ENCODE data around the gene DGCR8.
A peak's percentile ranks its signal among the peaks of the same experiment; 100 is the strongest.

DGCR8 gene

DNA sequence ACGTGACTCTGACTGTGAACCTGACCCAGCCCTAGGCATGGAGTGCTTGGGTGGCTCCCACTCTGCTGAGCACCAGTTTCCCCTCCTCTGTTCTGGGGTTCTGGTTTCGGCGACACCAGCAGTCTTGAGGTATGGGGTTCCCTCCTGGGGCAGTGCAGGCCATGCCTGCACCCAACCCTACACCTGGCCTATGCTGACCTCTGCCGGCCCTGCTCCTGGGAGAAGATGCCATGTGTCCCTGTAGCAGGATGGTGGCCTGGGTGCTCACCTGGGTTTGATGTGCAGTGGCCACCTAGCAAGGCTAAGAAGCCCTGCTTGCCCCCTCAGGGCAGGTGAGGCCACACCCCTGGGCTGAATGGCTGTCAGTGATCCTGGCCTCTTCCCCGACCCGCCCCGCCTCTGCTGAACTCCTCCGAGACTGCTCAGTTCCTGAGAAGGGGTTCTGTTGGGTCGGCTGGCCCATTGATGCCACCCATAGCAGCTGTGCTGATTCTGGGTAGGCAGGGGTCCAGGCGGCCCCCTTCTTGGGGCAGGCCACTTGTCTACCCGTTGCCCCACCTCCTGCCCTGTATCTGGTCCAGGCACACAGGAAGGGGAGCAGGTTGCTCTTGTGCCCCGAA is 54.0 kb downstream of the DGCR8 start:
- ATAC-seq: no peak
- H3K4me3 Mint-ChIP-seq: peak overlapping the region; percentile 74
- no peak for DNase-seq
- no peak overlapping the region for H3K27ac Mint-ChIP-seq
- no peaks in the 10 kb centered on the region for H3K9me3 Mint-ChIP-seq
- peaks cover 4% of the 10 kb centered on the region for H3K36me3 Mint-ChIP-seq (ENCODE audit: low read depth)
- no peaks in the 10 kb centered on the region for H3K27me3 Mint-ChIP-seq
- peaks cover 37% of the 10 kb centered on the region for H3K4me1 Mint-ChIP-seq

- ATAC-seq: no peak
- Mint-ChIP-seq H3K9me3 (no peaks in the 10 kb centered on the region), H3K27me3 (no peaks in the 10 kb centered on the region), H3K36me3 (ENCODE audit: low read depth) (peaks cover 4% of the 10 kb centered on the region), H3K4me1 (peaks cover 32% of the 10 kb centered on the region), H3K27ac (no peak overlapping the region), H3K4me3 (no peak overlapping the region)
- no peak for DNase-seq
Measured at GRCh38 chr22:20135265-20135664, 55.2 kb downstream of the DGCR8 start.

- DNase-seq: no peak
- H3K4me3 Mint-ChIP-seq: no peak overlapping the region
- no peak overlapping the region for H3K27ac Mint-ChIP-seq
- no peaks in the 10 kb centered on the region for H3K27me3 Mint-ChIP-seq
- H3K9me3 Mint-ChIP-seq: no peaks in the 10 kb centered on the region
- no peak for ATAC-seq
- H3K36me3 Mint-ChIP-seq (ENCODE audit: low read depth): peaks cover 4% of the 10 kb centered on the region
- peaks cover 32% of the 10 kb centered on the region for H3K4me1 Mint-ChIP-seq
Measured at GRCh38 chr22:20135806-20136602, 56.0 kb downstream of the DGCR8 start.

- DNase-seq (no peak), ATAC-seq (no peak)
- Mint-ChIP-seq H3K9me3 (no peaks in the 10 kb centered on the region), H3K36me3 (ENCODE audit: low read depth) (peaks cover 4% of the 10 kb centered on the region), H3K4me1 (peaks cover 32% of the 10 kb centered on the region), H3K4me3 (no peak overlapping the region), H3K27me3 (no peaks in the 10 kb centered on the region), H3K27ac (no peak overlapping the region)
Measured at GRCh38 chr22:20136603-20136873, 56.5 kb downstream of the DGCR8 start.

- Mint-ChIP-seq H3K36me3 (ENCODE audit: low read depth) (peaks cover 4% of the 10 kb centered on the region), H3K27ac (no peak overlapping the region), H3K27me3 (no peaks in the 10 kb centered on the region), H3K4me3 (no peak overlapping the region), H3K9me3 (no peaks in the 10 kb centered on the region), H3K4me1 (peaks cover 32% of the 10 kb centered on the region)
- ATAC-seq (no peak), DNase-seq (no peak)
Measured at GRCh38 chr22:20137113-20137512, 57.1 kb downstream of the DGCR8 start.

- no peaks in the 10 kb centered on the region for H3K27me3 Mint-ChIP-seq
- H3K4me1 Mint-ChIP-seq: peaks cover 28% of the 10 kb centered on the region
- DNase-seq (no peak), ATAC-seq (no peak)
- no peak overlapping the region for H3K4me3 Mint-ChIP-seq
- H3K9me3 Mint-ChIP-seq: no peaks in the 10 kb centered on the region
- H3K36me3 Mint-ChIP-seq (ENCODE audit: low read depth): peaks cover 4% of the 10 kb centered on the region
- no peak overlapping the region for H3K27ac Mint-ChIP-seq
Measured at GRCh38 chr22:20137671-20138416, 57.8 kb downstream of the DGCR8 start.

DNA sequence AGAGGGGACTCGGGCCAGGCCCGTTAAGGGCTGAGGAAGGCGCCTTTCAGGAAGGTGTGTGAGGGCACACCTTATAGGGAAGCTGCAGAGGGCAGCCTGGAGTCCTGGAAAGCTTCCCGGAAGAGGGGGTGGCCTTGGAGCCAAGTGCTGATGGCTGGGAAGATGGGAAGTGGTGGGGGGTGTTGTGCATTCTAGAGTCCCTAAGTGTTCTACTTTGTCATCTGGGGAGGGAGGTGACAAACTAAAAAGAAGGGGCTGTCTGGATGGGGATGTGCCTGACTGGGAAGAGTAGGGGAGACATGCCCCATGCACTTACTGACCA is 58.3 kb downstream of the DGCR8 start:
- no peak overlapping the region for H3K27ac Mint-ChIP-seq
- H3K4me1 Mint-ChIP-seq: peaks cover 24% of the 10 kb centered on the region
- H3K4me3 Mint-ChIP-seq: no peak overlapping the region
- peaks cover 4% of the 10 kb centered on the region for H3K36me3 Mint-ChIP-seq (ENCODE audit: low read depth)
- no peak for DNase-seq
- no peaks in the 10 kb centered on the region for H3K27me3 Mint-ChIP-seq
- no peaks in the 10 kb centered on the region for H3K9me3 Mint-ChIP-seq
- ATAC-seq: no peak

DNA sequence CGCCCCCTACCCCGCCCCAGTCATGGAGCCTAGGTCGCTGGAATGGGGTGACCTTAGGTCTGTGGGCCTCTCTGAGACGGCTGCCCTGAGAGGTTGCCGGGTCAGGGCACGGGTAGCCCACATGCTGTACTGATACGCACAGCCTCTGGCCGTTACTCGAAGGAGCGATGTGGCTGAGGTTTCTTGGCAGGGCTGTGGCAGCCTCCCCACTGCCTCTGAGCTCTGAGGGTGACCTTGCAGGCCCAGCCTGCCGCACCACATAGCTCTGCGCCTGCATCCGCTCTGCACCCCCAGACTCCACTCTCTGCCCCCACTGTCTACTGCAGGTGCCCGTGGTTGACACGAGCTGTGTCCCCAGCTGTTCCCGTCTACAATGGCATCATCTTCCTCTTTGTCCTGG is 58.8 kb downstream of the DGCR8 start:
- H3K4me1 Mint-ChIP-seq: peaks cover 19% of the 10 kb centered on the region
- H3K4me3 Mint-ChIP-seq: no peak overlapping the region
- no peak overlapping the region for H3K27ac Mint-ChIP-seq
- ATAC-seq: no peak
- H3K27me3 Mint-ChIP-seq: no peaks in the 10 kb centered on the region
- H3K36me3 Mint-ChIP-seq (ENCODE audit: low read depth): peaks cover 4% of the 10 kb centered on the region
- H3K9me3 Mint-ChIP-seq: no peaks in the 10 kb centered on the region
- DNase-seq: no peak

GRCh38 chr22:20139391-20140106 is 59.5 kb downstream of the DGCR8 start:
- Mint-ChIP-seq H3K9me3 (no peaks in the 10 kb centered on the region), H3K36me3 (ENCODE audit: low read depth) (peaks cover 4% of the 10 kb centered on the region), H3K27me3 (no peaks in the 10 kb centered on the region), H3K4me1 (peaks cover 16% of the 10 kb centered on the region), H3K27ac (no peak overlapping the region), H3K4me3 (no peak overlapping the region)
- no peak for ATAC-seq
- no peak for DNase-seq

- Mint-ChIP-seq H3K27ac (no peak overlapping the region), H3K4me1 (peaks cover 16% of the 10 kb centered on the region), H3K27me3 (no peaks in the 10 kb centered on the region), H3K36me3 (ENCODE audit: low read depth) (peaks cover 4% of the 10 kb centered on the region), H3K9me3 (no peaks in the 10 kb centered on the region), H3K4me3 (no peak overlapping the region)
- DNase-seq (no peak), ATAC-seq (no peak)
Measured at GRCh38 chr22:20140107-20140445, 60.0 kb downstream of the DGCR8 start.

DNA sequence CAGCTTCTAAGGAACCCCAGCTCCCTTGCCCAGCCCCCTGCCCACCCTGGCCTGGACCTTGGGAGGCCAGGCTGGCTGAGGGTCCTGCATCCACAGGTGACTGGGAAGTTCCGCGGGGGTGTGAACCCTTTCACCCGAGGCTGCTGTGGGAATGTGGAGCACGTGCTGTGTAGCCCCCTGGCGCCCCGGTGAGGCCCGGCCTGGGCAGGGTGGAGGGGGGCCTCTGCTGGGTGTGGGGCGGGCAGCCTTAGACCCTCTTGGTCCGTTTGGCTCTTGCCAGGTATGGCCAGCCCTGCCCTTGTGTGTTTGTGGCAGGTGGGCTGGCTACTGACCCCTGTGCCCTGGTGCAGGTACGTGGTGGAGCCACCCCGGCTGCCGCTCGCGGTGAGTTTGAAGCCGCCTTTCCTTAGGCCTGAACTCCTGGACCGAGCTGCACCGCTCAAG is 60.5 kb downstream of the DGCR8 start:
- Mint-ChIP-seq H3K4me1 (peaks cover 12% of the 10 kb centered on the region), H3K27ac (no peak overlapping the region), H3K36me3 (ENCODE audit: low read depth) (peaks cover 4% of the 10 kb centered on the region), H3K9me3 (no peaks in the 10 kb centered on the region), H3K4me3 (no peak overlapping the region), H3K27me3 (no peaks in the 10 kb centered on the region)
- no peak for DNase-seq
- no peak for ATAC-seq

DNA sequence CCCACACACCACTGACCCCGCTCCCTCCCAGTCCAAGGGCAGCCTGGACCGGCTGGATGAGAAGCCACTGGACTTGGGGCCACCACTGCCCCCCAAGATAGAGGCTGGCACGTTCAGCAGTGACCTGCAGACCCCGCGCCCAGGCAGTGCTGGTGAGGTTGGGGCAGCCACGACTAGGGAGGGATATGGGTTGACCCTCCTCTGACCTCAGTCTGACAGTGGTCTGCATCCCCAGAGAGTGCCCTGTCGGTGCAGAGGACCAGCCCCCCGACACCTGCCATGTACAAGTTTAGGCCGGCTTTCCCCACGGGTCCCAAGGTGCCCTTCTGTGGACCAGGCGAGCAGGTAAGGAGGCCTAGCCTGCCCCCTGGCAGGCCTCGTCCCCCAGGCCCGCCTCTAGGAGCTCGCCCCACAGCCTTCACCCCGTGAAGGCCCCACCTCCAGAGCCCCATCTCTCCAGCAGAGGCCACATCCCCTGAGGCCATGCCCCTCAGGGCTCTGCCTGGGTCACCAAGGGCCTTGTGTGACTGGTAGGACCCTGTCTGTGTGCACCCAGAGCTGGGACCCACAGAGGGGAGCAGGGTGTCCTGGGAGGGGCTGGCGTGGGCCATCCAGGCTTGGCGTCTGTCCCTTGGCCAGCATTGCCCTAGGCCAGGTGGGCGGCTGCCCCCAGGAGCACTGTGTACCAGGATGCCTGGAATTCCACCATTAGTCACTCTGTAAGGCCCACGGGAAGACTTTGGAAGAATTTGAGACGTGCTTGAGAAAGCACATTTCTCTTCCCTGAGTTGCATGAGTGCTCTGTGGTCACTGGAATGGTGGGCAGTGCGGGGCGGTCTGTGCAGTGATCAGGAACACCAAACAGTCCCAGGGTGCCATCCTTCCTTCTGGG is 61.4 kb downstream of the DGCR8 start:
- Mint-ChIP-seq H3K9me3 (no peaks in the 10 kb centered on the region), H3K27ac (no peak overlapping the region), H3K4me3 (no peak overlapping the region), H3K27me3 (no peaks in the 10 kb centered on the region), H3K4me1 (peaks cover 10% of the 10 kb centered on the region), H3K36me3 (ENCODE audit: low read depth) (peaks cover 1% of the 10 kb centered on the region)
- DNase-seq (no peak), ATAC-seq (no peak)

- Mint-ChIP-seq H3K4me1 (peaks cover 7% of the 10 kb centered on the region), H3K27me3 (no peaks in the 10 kb centered on the region), H3K36me3 (ENCODE audit: low read depth) (no peaks in the 10 kb centered on the region), H3K27ac (no peak overlapping the region), H3K4me3 (no peak overlapping the region), H3K9me3 (no peaks in the 10 kb centered on the region)
- no peak for DNase-seq
- no peak for ATAC-seq
Measured at GRCh38 chr22:20142711-20143621, 62.9 kb downstream of the DGCR8 start.

Measured in activated naive CD8-positive, alpha-beta T cell treated with anti-CD3 and anti-CD28 coated beads, Interleukin-2, amount 50 U/mL, for 24 hours (primary cell).